ENCODE measurements around the gene ADAMTS17. TPM values are rescaled to one million over a fixed set of nuclear protein-coding genes. Genes with fewer than 3 reads are reported as not detected.

Gene ADAMTS17
- total and polyA plus RNA-seq, 4 donors, result 0.28 to 46.9 (median 9.1) TPM

GRCh38 chr15:100018191-100018590 is 323.6 kb downstream of the ADAMTS17 start (continued):
- TF ChIP-seq REST (IDR thresholded peaks at IDR 0.05), result no peak
- TF ChIP-seq FOXA1 (IDR thresholded peaks at IDR 0.05), result no peak
- TF ChIP-seq MAX (IDR thresholded peaks at IDR 0.05), result no peak
- TF ChIP-seq ZBTB33 (IDR thresholded peaks at IDR 0.05), result no peak
- no peak for TF ChIP-seq TAF1 (conservative IDR thresholded peaks at IDR 0.05)

- H3K4me3 ChIP-seq (ENCODE audit: low read depth in 1 of 3, low read length in 3 of 3), result no peak overlapping the region
- H3K9me3 ChIP-seq (ENCODE audit: control insufficient read depth in 4 of 4, low read length in 3 of 4), result no peaks in the 10 kb centered on the region
- peaks cover 0 to 4% (median 0%) of the 10 kb centered on the region in 4 donors for H3K36me3 ChIP-seq (ENCODE audit: control insufficient read depth in 4 of 4, insufficient read depth in 3 of 4, low read depth in 1 of 4, low read length in 3 of 4)
- no peak for DNase-seq (ENCODE audit: low spot score)
- no peaks in the 10 kb centered on the region for H3K4me1 ChIP-seq (ENCODE audit: control insufficient read depth in 4 of 4, insufficient read depth in 4 of 4, low read length in 3 of 4)
- H3K9ac ChIP-seq (ENCODE audit: low read depth in 1 of 2, low read length in 2 of 2), result no peak overlapping the region
- 95% methylated on average over 7 of the region's 7 CpGs for WGBS
- TF ChIP-seq HNF4G (IDR thresholded peaks at IDR 0.05) (no peak), ZBTB33 (IDR thresholded peaks at IDR 0.05) (no peak), FOXA2 (IDR thresholded peaks at IDR 0.05) (no peak), YY1 (IDR thresholded peaks at IDR 0.05) (no peak), FOXA1 (IDR thresholded peaks at IDR 0.05) (no peak), TAF1 (conservative IDR thresholded peaks at IDR 0.05) (no peak), CTCF (IDR thresholded peaks at IDR 0.05; ENCODE audit: low read depth, low read length, missing input control) (no peak), RAD21 (IDR thresholded peaks at IDR 0.05) (no peak), ATF3 (IDR thresholded peaks at IDR 0.05) (no peak), MAX (IDR thresholded peaks at IDR 0.05) (no peak), RXRA (IDR thresholded peaks at IDR 0.05) (no peak), HNF4A (conservative IDR thresholded peaks at IDR 0.05) (no peak), EGR1 (IDR thresholded peaks at IDR 0.05; ENCODE audit: low read depth in 2 of 2) (no peak), SP1 (IDR thresholded peaks at IDR 0.05) (no peak), NR2F2 (IDR thresholded peaks at IDR 0.05) (no peak), JUND (IDR thresholded peaks at IDR 0.05) (no peak), REST (IDR thresholded peaks at IDR 0.05) (no peak), GABPA (IDR thresholded peaks at IDR 0.05 in 1 of 2, conservative IDR thresholded peaks at IDR 0.05 in 1 of 2) (no peak)
- no peak overlapping the region for H3K27ac ChIP-seq (ENCODE audit: low read depth in 1 of 2, low read length in 2 of 2)
- H3K27me3 ChIP-seq (ENCODE audit: control insufficient read depth in 4 of 4, insufficient read depth in 4 of 4, low read length in 3 of 4), result no peaks in the 10 kb centered on the region
Observed at GRCh38 chr15:100017140-100017539, 324.6 kb downstream of the ADAMTS17 start.
